HG02981 (cell line): ENCODE results near the gene PPARD.
"Not testable (repeated sequence)": the region's sequence is repeated elsewhere in the genome, so short reads cannot be mapped to it uniquely, and the experiment has no call there.

Experiments used
- ATAC-seq: cut with Tn5 transposase; IDR thresholded peaks from one replicate; pipeline ENCODE4 v1.9.1; 2021; ENCODE audit warnings: mild to moderate bottlenecking, moderate library complexity; ENCODE audit not compliant: unreplicated experiment

The PPARD gene

GRCh38 chr6:35403544-35404442 is 61.4 kb downstream of the PPARD start:
- ATAC-seq: no peak

DNA sequence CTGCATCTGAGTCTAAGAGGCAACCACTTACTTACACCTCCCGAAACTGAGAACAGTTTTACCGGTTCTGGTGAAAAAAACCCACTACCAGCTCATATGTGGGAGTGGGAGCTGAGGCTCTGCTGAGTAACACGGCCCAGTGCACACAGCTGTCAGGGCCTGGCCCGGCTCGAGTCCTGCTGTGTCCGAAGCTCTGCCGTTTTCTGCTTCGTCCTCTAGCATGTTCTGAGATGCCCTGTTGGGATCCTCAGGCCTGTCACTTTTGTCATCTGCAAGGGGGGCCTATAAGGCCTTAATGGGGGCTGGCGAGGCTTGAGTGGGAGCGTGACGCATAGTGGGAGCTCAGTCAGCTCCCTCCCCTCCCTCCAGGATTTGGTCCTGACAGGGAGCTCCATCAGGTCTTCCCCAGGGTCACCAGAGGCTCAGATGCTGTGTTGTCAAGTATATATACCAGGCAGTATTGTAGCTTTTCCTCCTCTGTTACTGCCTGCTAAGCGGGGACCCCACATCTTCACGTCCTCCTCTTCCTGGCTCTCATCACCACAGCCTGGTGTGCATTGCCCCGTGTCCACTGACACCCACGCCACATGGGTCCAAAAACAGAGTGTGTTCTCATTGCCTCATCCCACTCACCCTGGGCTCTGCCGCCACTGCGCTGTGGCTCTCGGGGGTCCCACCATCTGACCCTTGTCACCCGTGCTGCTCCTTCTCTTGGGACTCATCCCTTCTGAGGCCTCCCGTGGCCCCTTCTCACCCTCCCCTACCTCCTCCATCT is 64.5 kb downstream of the PPARD start:
- no peak for ATAC-seq

- ATAC-seq: no peak
These were observed 66.9 kb downstream of the PPARD start for GRCh38 chr6:35409245-35409644.

DNA sequence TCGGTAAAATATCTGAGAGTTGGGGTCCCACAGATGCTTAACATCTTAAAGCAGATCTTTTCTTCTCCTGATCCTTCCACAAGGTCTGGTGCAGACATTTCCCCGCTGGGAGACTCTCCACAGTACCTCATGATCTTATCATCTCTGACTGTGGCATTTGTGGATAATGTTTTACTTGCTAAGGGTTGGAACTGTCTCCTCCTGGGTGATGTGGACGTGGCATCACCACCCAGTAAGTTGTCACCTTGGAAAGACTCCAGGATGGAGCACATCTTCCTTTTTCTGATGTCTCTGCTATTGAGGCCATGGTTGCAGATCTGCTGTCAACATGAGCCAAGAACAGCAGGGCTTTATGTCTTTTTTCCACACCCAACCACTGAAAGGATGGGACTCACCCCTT is 67.8 kb downstream of the PPARD start:
- ATAC-seq: no peak

DNA sequence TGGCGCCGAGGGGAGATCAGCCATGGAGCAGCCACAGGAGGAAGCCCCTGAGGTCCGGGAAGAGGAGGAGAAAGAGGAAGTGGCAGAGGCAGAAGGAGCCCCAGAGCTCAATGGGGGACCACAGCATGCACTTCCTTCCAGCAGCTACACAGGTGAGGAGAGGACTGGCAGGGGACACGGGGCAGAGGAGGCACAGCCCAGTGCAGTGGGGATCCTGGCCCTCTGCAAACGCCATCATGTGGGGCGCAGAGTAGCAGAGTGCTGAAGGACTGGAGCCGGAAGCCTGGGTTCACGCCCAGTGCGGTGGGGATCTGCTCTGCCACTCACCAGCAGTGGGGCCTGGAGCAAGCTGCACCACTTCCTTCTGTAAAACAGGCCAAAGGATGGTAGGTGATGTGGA is 68.7 kb downstream of the PPARD start:
- no peak for ATAC-seq

DNA sequence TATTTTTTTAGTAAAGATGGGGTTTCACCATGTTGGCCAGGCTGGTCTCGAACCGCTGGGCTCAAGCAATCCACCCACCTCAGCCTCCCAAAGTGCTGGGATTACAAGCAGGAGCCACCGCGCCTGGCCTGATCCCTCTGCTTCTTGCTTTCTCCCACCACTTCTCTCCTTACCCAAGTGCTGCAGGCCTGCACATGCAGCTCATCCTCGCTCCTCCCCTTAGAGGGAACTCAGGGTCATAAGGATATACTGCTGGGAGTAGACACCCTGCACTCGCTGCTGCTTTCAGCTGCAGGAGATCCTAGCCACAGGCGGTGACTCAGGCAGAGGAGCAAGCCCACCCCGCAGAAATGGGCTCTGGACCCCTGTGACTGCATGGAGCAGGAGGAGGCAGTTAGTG is 69.7 kb downstream of the PPARD start:
- ATAC-seq: no peak

DNA sequence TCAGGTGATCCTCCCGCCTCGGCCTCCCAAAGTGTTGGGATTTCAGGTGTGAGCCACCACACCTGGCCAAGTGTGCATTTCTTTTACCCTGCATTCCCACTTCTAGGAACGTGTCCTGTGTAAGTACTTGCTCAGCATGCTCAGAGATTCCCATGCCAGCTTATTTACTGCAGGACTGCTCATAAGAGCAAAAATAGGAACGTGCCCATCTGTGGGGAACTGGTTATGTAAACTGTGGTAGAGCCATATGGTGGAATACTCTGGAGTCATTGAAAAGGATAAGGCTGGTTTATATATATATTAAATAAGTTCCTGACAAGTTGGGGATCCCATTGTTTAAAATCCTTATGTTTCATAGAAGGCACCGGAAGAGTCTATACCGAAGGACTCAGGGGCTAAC is 71.6 kb downstream of the PPARD start:
- ATAC-seq: no peak

DNA sequence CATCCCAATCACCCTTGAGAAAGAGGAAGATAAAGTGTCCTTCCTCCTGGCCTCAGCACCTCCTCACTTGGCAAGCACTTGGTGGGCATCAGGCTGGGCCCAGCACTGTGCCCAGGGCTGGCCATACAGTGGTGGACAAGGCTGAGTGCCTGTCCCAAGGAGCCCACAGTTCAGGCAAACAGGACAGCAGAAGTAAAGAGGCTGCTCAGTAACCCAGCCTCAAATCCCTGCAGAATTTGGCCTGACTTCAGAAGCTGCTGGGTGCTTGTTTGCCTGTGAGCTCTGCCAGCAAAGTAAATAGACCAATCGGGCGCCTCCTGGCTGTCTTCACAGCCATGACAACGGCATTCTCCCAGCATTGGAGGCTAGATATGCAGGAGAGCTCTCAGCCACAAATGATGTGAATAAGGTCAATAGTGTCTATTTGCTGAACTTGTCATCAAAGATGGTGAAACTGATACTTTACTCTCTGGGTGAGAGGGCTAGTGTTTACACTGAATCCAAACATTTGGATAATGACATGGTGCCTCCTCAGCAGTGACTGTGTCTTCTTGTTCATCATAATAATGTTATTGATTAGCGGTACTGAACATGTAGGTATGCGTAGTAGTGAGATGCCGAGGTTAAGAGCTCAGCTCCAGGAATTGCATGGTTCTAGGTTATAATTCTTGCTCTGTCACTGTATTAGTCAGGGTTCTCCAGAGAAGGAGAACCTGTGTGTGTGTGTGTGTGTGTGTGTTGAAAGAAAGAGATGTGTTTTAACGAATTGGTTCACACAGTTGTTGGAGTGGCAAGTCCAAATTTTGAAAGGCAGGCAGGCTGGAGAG is 72.9 kb downstream of the PPARD start:
- ATAC-seq: no peak

GRCh38 chr6:35417979-35418661 is 75.8 kb downstream of the PPARD start:
- ATAC-seq: no peak

GRCh38 chr6:35419417-35419816 is 77.1 kb downstream of the PPARD start:
- ATAC-seq: no peak

GRCh38 chr6:35419961-35420360 is 77.6 kb downstream of the PPARD start:
- ATAC-seq: no peak

- ATAC-seq: no peak
These were observed 82.9 kb downstream of the PPARD start for GRCh38 chr6:35425284-35425683.

- no peak for ATAC-seq
These were observed 83.7 kb downstream of the PPARD start for GRCh38 chr6:35426074-35426473.

DNA sequence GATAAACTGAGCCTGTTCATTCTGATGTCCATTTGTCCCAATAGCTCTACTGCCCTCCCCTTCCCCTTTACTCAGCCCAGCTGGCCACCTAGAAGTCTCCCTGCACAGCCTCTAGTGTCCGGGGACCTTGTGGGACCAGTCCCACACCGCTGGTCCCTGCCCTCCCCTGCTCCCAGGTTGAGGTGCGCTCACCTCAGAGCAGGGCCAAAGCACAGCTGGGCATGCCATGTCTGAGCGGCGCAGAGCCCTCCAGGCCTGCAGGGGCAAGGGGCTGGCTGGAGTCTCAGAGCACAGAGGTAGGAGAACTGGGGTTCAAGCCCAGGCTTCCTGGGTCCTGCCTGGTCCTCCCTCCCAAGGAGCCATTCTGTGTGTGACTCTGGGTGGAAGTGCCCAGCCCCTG is 85.1 kb downstream of the PPARD start:
- no peak for ATAC-seq

- no peak for ATAC-seq
These were observed 85.5 kb downstream of the PPARD start for GRCh38 chr6:35427851-35428321.

DNA sequence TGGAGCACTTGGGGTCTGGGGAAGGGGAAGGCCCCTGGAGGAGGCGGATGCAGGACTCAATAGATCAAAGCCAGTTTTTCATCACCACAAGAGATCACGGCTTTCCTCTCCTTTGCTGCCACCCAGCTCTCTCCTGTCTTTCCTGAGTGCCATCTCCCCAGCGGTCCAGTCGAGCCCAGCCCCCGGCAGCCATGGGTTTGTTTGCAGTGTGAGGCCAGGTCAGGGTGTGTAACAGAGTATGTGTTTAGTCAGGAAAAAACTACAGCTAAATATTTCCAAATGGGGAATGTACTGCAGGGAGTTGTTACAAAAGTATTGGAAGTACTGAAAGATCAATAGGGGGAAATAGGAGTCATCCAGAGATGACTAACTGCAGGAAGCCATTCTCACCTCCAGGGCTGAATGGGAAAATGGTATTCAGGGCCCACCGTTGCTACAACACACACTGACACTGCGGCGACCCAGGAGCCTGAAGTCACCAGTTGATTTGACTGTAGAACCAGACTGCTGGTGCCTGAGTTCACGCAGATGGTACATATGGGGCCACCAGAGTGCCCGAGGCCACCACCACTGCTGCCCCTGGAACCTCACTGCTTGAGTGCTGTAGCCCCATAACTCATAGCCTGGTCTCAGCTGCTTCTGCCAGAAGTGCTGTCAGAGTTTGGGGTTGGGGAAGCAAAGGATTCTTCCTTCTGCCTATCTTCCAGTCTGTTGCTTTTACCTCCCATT is 86.2 kb downstream of the PPARD start:
- ATAC-seq: no peak

DNA sequence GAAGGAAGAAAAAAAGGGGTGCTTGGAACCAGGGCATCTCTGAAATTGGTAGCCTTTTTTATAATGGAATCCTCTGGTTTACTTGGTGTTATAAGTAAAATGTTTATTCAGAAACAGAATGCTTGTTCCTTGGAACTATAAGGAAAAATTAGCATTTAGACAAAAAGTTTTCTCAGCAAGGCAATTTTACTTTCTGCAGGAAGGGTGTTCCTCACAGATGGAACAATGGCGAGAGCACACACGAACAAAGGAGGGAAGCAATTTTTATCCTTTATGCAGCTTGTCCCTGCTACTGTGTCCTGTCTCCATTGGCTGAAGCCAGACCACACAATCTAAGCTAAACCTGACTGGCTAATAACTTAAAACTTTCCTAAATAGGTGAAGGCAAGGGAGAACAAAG is 87.1 kb downstream of the PPARD start:
- no peak for ATAC-seq

GRCh38 chr6:35432291-35432690 is 89.9 kb downstream of the PPARD start:
- no peak for ATAC-seq

GRCh38 chr6:35432702-35433101 is 90.3 kb downstream of the PPARD start:
- not testable (repeated sequence) for ATAC-seq
